ENCODE results near the gene KLHL18. TPM values are rescaled to one million over a fixed set of nuclear protein-coding genes. Genes with fewer than 3 reads are reported as not detected.

Gene KLHL18
- total RNA-seq, 2 donors from 2014 or later, result 12.9 to 18.8 TPM

DNA sequence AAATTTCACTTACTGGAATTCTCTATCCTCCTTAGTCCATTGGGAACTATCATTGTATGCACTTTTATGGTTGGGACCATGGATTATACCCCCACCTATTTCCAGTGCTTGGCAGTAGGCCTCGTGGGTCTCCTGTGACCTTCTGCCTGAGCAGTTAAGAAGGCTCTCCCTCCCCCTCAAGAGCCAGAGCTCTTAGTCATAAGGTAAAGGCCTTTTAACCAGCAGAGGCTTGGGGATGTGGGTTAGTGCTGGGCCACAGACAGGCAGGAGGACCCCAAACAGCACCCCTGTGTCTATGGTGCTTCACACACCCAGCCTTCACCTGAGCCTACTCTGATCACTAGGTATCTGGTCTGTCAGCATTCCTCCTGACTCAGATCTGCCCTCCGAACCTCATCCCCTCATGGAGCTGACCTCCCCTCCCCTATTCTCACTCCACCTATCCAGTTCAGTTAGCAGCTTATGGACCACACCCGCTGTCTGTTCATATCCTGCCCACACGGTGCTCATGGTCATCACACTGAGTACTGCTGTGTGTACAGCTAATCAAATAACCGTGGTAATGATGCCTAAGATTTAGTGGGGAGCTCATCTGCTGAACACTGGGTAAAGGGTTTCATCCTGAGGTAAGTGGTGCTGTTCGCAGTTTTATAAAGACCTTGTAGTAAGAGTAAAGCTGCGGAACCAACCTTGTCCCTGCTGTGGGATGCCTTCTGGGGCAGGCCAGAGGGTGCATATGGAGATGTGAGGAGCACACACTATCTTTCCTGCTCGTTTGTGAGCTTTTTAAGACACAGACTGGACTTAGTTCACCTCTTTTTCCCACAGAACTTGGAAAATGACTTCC, 40.9 kb downstream of the KLHL18 start:
- TF ChIP-seq, protein P1, sequence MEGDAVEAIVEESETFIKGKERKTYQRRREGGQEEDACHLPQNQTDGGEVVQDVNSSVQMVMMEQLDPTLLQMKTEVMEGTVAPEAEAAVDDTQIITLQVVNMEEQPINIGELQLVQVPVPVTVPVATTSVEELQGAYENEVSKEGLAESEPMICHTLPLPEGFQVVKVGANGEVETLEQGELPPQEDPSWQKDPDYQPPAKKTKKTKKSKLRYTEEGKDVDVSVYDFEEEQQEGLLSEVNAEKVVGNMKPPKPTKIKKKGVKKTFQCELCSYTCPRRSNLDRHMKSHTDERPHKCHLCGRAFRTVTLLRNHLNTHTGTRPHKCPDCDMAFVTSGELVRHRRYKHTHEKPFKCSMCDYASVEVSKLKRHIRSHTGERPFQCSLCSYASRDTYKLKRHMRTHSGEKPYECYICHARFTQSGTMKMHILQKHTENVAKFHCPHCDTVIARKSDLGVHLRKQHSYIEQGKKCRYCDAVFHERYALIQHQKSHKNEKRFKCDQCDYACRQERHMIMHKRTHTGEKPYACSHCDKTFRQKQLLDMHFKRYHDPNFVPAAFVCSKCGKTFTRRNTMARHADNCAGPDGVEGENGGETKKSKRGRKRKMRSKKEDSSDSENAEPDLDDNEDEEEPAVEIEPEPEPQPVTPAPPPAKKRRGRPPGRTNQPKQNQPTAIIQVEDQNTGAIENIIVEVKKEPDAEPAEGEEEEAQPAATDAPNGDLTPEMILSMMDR (IDR thresholded peaks at IDR 0.05), result no peak
- Histone ChIP-seq H3K27ac (no peak overlapping the region), H3K4me1 (peaks cover 0 to 9% of the 10 kb centered on the region in 2 donors), H3K9me3 (no peaks in the 10 kb centered on the region), H3K36me3 (peaks cover 50% of the 10 kb centered on the region), H3K4me3 (no peak overlapping the region), H3K27me3 (no peaks in the 10 kb centered on the region)
- DNase-seq (ENCODE audit: low spot score), result no peak

DNA sequence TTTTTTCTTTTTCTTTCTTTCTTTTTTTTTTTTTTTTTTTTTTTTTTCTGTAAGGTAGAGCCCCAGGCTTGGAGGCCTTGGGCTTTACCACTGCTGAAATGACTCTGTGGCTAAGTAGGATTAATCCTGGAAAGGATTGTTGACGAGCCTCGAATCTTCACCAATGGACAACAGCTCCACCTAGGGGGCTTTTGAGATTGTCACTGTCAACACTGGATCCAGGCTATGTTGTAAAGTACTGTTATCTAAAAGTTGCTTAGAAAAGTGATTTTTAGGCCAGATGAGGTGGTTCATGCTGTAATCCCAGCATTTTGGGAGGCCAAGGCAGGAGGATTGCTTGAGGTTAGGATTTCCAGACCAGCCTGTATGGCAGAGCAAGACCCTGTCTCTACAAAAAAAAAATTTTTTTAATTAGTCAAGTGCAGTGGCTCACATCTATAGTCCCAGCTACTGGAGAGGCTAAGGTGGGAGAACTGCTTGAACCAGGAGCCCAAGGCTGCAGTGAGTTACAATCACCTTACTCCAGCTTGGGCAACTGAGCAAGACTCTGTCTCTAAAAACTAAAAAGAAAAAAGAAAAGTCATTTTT, 41.6 kb downstream of the KLHL18 start:
- Histone ChIP-seq H3K4me3 (no peak overlapping the region), H3K27ac (no peak overlapping the region), H3K36me3 (peaks cover 52% of the 10 kb centered on the region), H3K9me3 (no peaks in the 10 kb centered on the region), H3K4me1 (peaks cover 0 to 1% of the 10 kb centered on the region in 2 donors), H3K27me3 (no peaks in the 10 kb centered on the region)
- TF ChIP-seq, protein P1 (IDR thresholded peaks at IDR 0.05), result peak; percentile 45 to 70
- DNase-seq (ENCODE audit: low spot score), result peak; percentile 66

DNA sequence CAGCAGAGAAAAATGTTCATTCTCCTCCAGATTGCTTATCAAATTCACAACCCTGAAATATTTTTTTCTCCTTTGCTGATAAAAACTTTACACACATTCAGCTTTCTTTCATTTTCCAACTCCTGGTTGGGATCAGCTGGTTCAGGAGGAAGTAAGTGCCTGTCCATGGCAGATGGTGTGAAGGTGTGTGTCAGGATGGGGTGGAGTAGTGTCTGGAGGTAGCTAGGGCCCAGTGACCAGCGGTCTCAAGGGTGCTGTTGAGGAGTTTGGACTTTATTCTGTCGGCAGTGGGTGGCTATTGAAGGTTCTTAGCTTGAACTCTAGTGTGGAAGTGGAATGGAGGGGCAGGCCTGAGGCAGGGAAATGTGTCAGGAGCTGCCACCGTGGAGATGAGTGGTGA, 51.2 kb downstream of the KLHL18 start:
- DNase-seq (ENCODE audit: low spot score), result no peak
- Histone ChIP-seq H3K9me3 (no peaks in the 10 kb centered on the region), H3K27me3 (no peaks in the 10 kb centered on the region), H3K36me3 (peaks cover 85% of the 10 kb centered on the region), H3K4me1 (no peaks in the 10 kb centered on the region), H3K4me3 (no peak overlapping the region), H3K27ac (no peak overlapping the region)
- TF ChIP-seq, protein P1 (IDR thresholded peaks at IDR 0.05), result no peak

DNA sequence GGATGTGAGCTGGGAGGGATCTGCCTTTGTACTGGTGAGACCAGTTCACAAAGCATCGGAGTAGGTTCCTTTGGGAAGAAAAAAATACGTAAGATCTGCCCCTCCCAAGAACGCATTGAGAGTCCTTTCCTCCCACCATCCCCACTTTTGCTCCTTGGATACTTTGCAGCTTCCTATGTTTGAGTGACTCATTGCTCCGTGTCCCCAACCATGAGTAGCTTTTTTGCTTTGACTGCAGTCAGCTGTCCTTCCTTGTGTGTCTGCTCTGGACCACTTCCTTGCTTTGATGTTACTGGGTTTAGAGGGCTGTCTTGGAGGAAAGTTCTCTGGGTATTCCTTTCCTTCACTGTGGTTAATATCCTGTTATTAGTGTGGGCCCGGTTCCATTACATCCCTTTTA, 54.9 kb downstream of the KLHL18 start:
- Histone ChIP-seq H3K4me3 (no peak overlapping the region), H3K36me3 (peaks cover 84% of the 10 kb centered on the region), H3K4me1 (no peaks in the 10 kb centered on the region), H3K9me3 (no peaks in the 10 kb centered on the region), H3K27ac (no peak overlapping the region), H3K27me3 (no peaks in the 10 kb centered on the region)
- TF ChIP-seq, protein P1 (IDR thresholded peaks at IDR 0.05), result no peak
- DNase-seq (ENCODE audit: low spot score), result no peak

DNA sequence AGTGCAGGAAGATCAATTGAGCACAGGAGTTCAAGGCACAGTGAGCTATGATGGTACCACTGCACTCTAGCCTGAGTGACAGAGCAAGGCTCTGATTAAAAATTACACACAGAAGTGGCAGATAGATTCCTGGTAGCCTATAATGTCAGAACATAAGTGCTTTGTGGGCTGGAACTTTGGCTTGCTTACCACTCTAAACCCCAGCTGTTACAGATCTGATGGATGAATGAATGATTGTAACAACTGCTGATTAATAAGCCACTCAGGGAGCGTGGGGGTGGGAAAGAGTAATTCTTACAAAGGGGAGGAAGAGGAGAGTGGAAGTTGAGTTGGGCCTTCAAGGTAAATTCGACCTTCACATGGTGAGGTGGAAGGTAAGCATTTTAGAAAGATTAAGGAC, 57.2 kb downstream of the KLHL18 start:
- no peak for DNase-seq (ENCODE audit: low spot score)
- H3K27me3 ChIP-seq, result no peaks in the 10 kb centered on the region
- no peak overlapping the region for H3K27ac ChIP-seq
- no peaks in the 10 kb centered on the region for H3K9me3 ChIP-seq
- no peak overlapping the region for H3K4me3 ChIP-seq
- H3K4me1 ChIP-seq, result no peaks in the 10 kb centered on the region
- TF ChIP-seq, protein P1 (IDR thresholded peaks at IDR 0.05), result no peak
- peaks cover 72% of the 10 kb centered on the region for H3K36me3 ChIP-seq
